AML-193 (cell line): ENCODE results near the gene ZFP62.
"Not testable (repeated sequence)": the region's sequence is repeated elsewhere in the genome, so short reads cannot be mapped to it uniquely, and the experiment has no call there.

Source experiments
- DNase-seq, 2 experiments: peaks; one replicate each; lab custom pipeline; 2025; lab: John Stamatoyannopoulos, UW

Gene ZFP62

DNA sequence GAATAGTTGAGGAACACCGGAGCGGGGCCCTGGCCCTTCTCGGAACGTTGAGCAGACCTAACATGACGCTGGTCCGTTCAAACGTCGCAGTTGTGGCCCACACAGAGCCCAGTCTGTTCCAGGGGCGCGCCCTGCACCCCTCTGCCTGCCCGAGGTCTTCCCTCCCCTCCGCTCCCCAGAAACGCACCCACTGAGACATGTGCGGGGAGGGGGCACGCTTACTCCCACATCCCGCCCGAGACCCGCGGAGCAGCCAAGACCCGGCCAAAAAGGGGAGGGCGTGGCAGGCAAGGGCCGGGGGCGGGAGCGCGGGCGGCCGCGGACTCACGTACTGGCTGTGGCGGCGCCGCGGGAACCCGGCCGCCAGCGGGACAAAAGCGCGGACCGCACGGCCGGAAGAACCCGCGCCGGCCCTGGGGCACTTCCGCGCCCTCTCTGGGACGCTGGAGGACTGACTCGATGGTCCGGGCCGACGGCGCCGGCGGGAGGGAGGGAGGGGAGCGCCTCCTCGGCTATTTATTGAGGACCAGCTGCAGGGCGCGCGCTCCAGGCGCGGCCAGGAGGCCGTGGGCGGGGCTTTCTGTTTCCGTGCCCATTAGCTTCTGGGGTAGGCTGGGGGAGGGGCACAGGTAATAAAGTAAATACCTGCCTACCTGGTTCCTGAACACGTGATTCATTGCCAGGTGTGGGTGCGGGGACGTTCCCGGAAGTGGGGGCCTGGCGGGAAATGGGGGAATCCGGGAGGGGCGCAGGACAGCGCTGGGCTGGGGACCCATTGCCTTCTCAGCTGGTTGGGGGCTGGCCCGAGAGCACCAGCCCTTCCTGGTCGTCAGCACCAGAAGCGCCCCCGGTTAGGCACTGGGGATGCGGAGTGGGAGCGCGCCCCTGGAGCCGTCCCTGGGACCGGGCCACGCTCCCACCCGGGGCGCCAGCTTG is at the start of gene ZFP62:
Gene ZFP62, minus strand, starts transcription at position 390 of the 936 bp plus-strand sequence. Its CDS starts 57 bp downstream, at position 333.
- DNase-seq: peak; percentile 67 to 84

DNA sequence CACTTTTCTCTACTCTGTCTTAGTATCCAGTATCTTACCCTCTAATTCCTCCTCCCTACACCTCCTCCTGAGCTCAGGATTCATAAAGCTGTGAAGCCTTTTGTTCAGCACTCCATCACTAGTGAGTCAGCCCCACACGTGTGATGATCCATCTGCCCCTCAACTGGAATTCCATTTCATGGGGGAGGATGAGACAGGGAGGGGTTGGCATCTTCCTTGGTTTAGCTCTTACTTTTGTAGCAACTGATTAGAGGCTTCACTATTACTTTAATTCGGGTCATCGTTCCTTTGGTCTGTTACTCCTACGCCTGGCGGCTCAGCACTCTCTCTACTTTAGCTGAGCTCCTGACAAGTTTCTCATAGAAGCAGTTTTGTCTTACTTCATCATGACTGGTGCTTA is 49.7 kb upstream of the ZFP62 start:
- DNase-seq: no peak

DNA sequence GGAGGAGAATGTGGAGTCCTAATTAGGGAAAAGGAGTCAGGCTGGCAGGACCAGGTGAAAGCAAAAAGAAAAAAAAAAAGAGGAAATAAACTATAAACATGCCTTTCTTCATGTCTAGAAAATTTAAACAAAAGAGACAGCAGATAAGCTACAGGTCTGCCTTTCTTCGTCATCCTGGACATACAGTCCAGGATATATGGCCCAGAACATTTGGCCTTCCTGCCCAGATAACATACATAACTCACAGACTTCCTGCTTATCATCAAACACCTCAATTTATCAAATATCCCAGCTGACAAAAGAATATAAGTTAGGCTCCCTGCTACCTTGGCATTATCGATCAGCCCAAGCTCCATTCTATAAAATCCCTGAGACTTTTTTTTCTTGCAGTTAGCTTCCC is 49.1 kb upstream of the ZFP62 start:
- DNase-seq: no peak

DNA sequence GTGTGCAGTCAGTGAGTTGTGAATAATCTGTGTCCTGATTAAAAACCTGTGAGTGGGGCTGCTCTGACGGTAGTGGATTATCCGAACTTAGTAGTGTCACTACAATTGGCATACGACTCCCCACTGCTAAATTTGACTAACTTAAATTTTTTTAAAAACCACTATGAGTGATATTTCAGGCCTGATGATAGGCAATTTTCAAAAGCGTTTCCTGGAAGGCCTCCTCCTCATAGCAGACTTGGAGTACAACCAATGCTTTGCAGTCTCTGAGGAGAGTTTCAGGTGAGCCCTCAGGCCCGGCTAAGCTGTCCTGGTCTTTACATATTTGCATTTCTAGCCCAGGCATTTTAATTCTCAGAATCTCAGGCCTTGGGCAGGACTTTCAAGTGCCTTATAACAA is 48.7 kb upstream of the ZFP62 start:
- DNase-seq: no peak

DNA sequence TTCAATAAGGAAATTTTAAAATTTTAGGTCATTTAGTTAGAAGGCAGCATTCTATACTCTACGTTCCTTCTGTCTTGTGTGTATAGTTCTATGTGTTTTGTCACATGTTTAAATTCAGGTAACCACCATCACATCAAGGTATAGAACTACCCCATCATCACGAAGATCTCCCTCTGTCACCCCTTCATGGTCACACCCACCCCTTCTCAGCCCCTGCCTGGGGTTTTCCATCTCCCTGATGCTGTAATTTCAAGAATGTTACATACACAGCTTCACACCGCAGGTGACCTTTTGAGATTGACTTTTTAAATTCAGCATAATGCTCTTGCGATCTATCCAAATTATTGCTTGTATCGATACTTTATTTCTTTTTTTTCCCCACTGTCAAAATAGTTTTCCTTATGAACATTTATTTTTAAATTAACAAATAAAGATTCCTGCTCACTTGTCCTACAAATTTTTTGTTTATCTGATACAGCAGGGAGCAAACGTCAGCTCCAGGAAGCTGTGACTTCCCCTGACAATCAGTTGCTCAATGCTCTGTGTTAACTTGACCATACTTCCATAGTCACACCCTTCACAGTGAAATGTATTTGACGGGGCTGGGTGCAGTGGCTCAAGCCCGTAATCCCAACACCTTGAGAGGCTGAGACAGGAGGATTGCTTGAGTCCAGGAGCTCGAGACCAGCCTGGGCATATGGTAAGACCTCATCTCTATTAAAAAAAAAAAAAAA is 48.1 kb upstream of the ZFP62 start:
- no peak for DNase-seq

- no peak for DNase-seq
These were observed 47.3 kb upstream of the ZFP62 start for GRCh38 chr5:180908400-180908799.

GRCh38 chr5:180901319-180902009 is 40.4 kb upstream of the ZFP62 start:
- no peak for DNase-seq

- no peak for DNase-seq
These were observed 39.1 kb upstream of the ZFP62 start for GRCh38 chr5:180900178-180900577.

DNA sequence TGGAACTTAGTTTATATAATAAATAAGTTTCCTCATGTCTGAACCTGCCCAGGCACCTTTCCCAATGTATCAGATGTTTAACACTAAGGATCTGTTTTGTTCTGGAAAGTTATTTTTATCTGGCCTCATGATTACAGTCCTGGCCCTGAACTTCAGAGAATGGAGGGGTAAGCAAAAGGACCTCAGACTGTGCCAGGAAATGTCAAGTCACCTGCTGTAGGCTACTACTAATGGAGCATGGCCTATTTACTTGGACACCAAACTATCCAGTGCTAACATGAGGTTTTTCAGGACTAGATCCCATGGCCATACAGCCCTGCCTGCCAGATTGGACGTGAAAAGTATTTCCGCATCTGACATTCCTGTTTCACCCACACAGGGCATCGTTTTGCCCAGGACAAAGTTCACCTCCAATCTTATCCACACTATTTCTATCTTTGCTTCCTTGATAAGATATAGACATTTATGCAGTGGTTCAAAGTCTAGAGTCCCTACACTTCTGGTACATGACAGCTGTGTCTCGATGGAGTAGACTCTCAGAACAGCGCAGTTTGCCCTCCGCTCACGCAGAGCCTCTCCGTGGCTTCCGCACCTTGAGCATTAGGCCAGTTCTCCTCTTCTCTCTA is 37.7 kb upstream of the ZFP62 start, which contains the start of gene BTNL8:
Gene BTNL8, plus strand, starts transcription at position 539 of the 626 bp plus-strand sequence. CDS start 152 bp downstream, outside the sequence.
- no peak for DNase-seq

DNA sequence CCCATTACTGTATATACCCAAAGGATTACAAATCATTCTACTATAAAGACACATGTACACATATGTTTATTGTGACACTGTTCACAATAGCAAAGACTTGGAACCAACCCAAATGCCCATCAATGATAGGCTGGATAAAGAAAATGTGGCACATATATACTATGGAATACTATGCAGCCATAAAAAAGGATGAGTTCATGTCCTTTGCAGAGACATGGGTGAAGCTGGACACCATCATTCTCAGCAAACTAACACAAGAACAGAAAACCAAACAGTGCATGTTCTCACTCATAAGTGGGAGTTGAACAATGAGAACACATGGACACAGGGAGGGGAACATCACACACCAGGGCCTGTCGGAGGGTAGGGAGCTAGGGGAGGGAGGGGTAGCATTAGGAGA is 34.3 kb upstream of the ZFP62 start:
- DNase-seq: not testable (repeated sequence)

DNA sequence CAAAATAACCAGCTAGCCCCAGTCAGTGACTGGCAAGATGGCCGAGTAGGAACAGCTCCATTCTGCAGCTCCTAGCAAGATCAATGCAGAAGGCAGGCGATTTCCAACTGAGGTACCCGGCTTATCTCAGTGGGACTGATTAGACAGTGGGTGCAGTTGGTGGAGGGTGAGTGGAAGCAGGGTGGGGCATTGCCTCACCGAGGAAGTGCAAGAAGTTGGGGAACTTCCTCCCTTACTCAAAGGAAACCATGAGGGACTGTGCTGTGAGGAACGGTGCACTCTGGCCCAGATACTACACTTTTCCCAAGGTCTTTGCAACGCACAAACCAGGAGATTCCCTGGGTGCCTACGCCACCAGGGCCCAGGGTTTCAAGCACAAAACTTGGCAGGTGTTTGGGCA is 28.3 kb upstream of the ZFP62 start:
- no peak for DNase-seq

- not testable (repeated sequence) for DNase-seq
These were observed 24.9 kb upstream of the ZFP62 start for GRCh38 chr5:180885845-180886529.

DNA sequence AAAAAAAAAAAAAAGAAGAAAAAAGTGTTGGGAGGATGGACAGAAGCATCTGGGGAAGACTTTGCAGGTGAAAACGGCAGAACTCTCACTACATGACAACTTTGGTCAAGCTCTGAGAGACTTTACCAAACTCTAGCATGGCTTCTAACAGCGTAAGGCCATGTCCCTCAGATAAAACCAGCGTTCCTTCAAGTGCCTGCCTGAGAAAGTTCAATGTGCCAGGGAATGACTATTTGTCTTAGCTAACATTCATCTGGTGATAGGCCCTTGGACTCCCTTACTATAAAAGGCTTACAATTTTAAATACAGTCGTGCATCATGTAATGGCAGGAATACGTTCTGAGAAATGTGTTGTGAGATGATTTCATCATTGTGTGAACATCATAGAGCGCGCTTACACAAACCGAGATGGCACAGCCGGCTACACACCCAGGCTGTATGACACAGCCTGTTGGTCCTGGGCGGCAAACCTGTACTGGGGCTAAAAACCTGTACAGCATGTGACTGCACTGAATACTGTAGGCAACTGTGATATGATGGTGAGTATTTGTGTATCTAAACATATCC is 14.9 kb upstream of the ZFP62 start:
- DNase-seq: no peak

- DNase-seq: no peak
These were observed 13.9 kb upstream of the ZFP62 start for GRCh38 chr5:180874804-180875582.

DNA sequence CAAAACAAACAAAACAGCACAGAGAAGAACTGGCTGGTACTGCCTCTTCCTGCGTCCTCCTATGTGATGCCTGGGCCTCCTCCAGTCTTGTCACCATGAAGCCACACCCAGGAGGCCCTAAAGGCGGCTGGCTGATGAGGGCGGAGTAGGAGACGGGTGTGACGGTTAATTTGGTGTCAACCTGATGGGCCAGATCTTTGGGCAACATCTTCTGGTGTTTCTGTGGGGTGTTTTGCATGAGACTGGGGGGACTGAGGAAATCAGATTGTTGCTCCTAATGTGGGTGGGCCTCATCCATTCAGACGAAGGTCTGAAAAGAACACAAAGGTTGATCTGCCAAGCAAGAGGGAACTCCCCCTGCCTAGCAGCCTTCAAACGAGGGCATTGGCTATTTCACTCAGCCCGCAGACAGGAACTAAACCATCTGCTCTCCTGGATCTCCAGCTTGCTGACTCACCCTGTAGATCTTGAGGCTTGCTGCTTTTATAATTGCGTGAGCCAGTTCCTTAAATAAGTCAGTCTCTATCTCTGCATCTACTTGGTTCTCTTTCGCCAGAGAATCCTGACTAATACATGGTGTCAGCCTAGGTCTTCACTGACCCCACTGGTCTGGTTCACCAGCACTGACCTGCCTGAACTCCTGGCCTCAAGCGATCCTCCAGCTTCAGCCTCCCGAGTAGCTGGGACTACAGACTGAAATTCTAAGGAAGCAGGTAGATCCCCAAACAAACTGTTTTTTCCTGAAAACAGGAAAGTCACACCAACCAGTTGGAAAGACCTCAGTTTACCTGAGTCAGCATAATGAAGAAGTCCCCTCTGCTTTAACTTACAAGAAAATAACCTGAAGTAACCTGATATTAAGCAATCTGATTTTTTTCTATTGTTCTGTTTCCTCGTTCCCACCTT is 12.8 kb upstream of the ZFP62 start:
- peak; percentile 39 to 58 for DNase-seq

GRCh38 chr5:180872419-180872818 is 11.3 kb upstream of the ZFP62 start:
- no peak for DNase-seq

DNA sequence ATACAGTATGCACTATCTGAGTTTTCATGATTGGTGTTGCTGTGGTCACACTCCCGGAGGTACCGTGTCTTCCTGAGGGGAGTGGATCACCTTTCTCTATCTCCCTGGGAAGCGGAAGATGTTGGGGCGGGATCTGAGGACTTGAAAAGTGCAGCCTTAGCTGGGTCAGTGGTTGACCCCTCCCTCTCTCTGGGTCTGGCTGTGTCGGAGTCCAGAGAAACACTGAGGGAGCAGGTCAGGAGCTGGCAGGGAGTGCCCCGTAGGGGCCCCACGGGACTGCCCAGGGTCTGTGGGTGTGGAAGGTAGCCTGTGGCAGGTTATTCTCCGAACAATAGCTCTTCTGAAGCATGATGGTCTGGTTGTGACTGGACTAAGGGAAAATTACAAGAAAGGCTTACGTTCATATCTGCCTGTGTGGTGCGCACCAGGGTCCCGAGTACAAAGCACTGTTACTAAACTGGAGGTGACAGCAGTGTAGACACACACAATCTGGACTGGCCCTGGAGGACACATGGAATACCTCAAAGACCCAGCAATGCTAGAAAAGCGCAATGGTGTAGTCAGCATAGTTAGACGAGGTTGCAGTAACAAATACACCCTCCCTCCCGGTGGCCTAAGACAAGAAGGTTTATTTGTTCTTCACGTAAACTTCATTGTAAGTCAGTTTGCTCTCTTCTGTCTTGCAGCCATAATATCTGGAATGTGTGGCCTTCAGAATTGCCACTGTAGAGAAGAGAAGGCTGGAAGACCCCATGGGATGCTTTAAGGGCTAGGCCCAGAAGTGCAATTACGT is 9.4 kb upstream of the ZFP62 start:
- DNase-seq: no peak

GRCh38 chr5:180869587-180869986 is 8.5 kb upstream of the ZFP62 start:
- no peak for DNase-seq
